ENCODE data around the gene ZC3H7B.

ZC3H7B gene

GRCh38 chr22:41327124-41327523 lies 25.8 kb downstream of the ZC3H7B start:
- no peak for DNase-seq

GRCh38 chr22:41330169-41330568 lies 28.8 kb downstream of the ZC3H7B start:
- DNase-seq = no peak

- no peak for DNase-seq
These were observed 31.1 kb downstream of the ZC3H7B start for GRCh38 chr22:41332217-41332939.

- DNase-seq = no peak
These were observed 32.5 kb downstream of the ZC3H7B start for GRCh38 chr22:41333806-41334205.

- no peak for DNase-seq
These were observed 32.9 kb downstream of the ZC3H7B start for GRCh38 chr22:41334215-41334614.

- DNase-seq = no peak
These were observed 33.8 kb downstream of the ZC3H7B start for GRCh38 chr22:41334951-41335635.

GRCh38 chr22:41338614-41339212 lies 37.4 kb downstream of the ZC3H7B start:
- DNase-seq = no peak

GRCh38 chr22:41339823-41340222 lies 38.5 kb downstream of the ZC3H7B start:
- no peak for DNase-seq

- no peak for DNase-seq
These were observed 39.0 kb downstream of the ZC3H7B start for GRCh38 chr22:41340357-41340756.

- no peak for DNase-seq
These were observed 39.7 kb downstream of the ZC3H7B start for GRCh38 chr22:41341012-41341411.

- DNase-seq = no peak
These were observed 40.7 kb downstream of the ZC3H7B start for GRCh38 chr22:41341990-41342389.

GRCh38 chr22:41343300-41343699 lies 42.0 kb downstream of the ZC3H7B start:
- DNase-seq = no peak

GRCh38 chr22:41343717-41344116 lies 42.4 kb downstream of the ZC3H7B start:
- DNase-seq = no peak

- DNase-seq = no peak
These were observed 43.0 kb downstream of the ZC3H7B start for GRCh38 chr22:41344189-41344788.

- no peak for DNase-seq
These were observed 44.5 kb downstream of the ZC3H7B start for GRCh38 chr22:41345807-41346335.

GRCh38 chr22:41347066-41347859 lies 45.9 kb downstream of the ZC3H7B start:
- DNase-seq = no peak

- no peak for DNase-seq
These were observed 47.7 kb downstream of the ZC3H7B start for GRCh38 chr22:41348964-41349484.

GRCh38 chr22:41350087-41350486 lies 48.8 kb downstream of the ZC3H7B start:
- DNase-seq = no peak

- DNase-seq = no peak
These were observed 49.7 kb downstream of the ZC3H7B start for GRCh38 chr22:41351011-41351410.

GRCh38 chr22:41352058-41352457 lies 50.7 kb downstream of the ZC3H7B start:
- DNase-seq = no peak

- no peak for DNase-seq
These were observed 52.7 kb downstream of the ZC3H7B start for GRCh38 chr22:41353862-41354575.

- no peak for DNase-seq
These were observed 53.7 kb downstream of the ZC3H7B start for GRCh38 chr22:41354979-41355378.

Measured in stimulated activated CD4-positive, alpha-beta T cell treated with anti-CD3 and anti-CD28 coated beads, Interleukin-2, amount 100 ng/mL, for 48 hours (primary cell).